Activated naive CD8-positive, alpha-beta T cell treated with anti-CD3 and anti-CD28 coated beads for 36 hours (primary cell): ENCODE data around the gene PRR12. TPM values are rescaled to one million over a fixed set of nuclear protein-coding genes. Genes with fewer than 3 reads are reported as not detected.

ENCODE experiments used
- DNase-seq: peaks from one replicate; pipeline ENCODE4 v3.0.0; 2021
- H3K27ac Mint-ChIP-seq: one replicate; pipeline ENCODE4 v1.8.0; 2022; ENCODE audit warnings: mild to moderate bottlenecking, moderate library complexity, mixed read lengths
- H3K27me3 Mint-ChIP-seq: one replicate; pipeline ENCODE4 v1.8.0; 2022; ENCODE audit warnings: mild to moderate bottlenecking, mixed read lengths
- H3K36me3 Mint-ChIP-seq: one replicate; pipeline ENCODE4 v1.8.0; 2021; ENCODE audit warnings: mild to moderate bottlenecking, mixed read lengths
- H3K4me1 Mint-ChIP-seq: one replicate; pipeline ENCODE4 v1.8.0; 2021; ENCODE audit warnings: mixed read lengths
- H3K4me3 Mint-ChIP-seq: one replicate; pipeline ENCODE4 v1.8.0; 2022; ENCODE audit warnings: mild to moderate bottlenecking, moderate library complexity, mixed read lengths
- H3K9me3 Mint-ChIP-seq: one replicate; pipeline ENCODE4 v1.8.0; 2022; ENCODE audit warnings: mixed read lengths
- total RNA-seq, 2 experiments: library from RNA; stranded (reverse); gene quantifications; one replicate each; pipeline ENCODE4 v1.2.3, GENCODE V29; 2021

PRR12 gene
- total RNA-seq, 2 experiments from 2014 or later, result 16.0 to 17.8 TPM

DNA sequence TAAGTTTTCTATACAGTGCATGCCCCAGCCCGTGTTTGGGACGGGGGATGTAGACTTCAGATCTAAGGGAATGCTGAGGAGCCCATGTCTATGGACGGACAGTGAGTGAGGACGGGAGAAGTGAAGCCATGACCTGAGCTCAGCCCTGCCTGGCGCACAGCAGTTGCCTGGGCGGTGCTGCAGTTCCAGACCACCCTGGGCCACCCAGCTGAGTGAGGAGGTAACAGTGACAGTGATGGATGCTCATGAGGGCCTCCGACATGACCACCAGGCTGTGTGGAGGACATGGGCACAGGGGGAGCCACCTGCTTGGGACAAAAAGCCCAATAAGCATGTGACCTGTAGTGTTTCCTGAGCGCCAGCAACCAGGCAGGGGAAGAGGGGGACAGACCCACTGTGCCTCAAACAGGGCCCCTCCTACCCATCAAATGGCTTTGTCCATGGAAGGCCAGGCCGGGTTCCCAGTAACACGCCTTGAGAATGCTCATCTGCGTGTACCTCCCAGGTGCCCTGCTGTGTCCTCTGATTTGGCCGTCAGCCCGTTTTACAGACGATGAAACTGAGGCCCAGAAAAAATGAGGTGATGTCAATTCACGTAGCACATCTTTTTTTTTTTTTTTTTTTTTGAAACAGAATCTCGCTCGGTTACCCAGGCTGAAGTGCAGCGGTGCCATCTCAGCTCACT, 33.2 kb upstream of the PRR12 start:
- H3K4me1 Mint-ChIP-seq, result peaks cover 79% of the 10 kb centered on the region
- H3K9me3 Mint-ChIP-seq, result peaks cover 4% of the 10 kb centered on the region
- DNase-seq, result no peak
- H3K4me3 Mint-ChIP-seq, result peak overlapping the region; percentile 74
- H3K27me3 Mint-ChIP-seq, result no peaks in the 10 kb centered on the region
- H3K36me3 Mint-ChIP-seq, result peaks cover 58% of the 10 kb centered on the region
- H3K27ac Mint-ChIP-seq, result peak overlapping the region; percentile 65

DNA sequence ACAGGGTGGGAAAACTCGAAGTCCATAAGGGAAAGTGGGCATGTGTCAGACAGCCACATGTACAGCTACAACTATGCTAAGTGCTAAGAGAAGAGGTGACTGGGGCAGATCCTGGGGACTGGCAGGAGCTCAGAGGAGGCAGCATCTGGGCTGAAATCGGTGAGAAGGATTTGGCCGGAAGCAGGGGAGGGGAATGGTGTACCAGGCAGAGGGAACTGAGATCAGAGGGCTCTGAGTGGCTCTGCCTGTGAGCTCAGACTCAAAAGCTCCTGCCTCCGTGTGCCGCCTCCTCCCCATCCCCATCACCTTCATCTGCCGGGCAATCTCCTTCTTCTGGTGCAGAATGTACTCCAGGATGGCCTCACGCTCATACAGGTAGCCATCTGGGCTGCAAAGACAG, 32.4 kb upstream of the PRR12 start:
- Mint-ChIP-seq H3K36me3 (peaks cover 59% of the 10 kb centered on the region), H3K4me1 (peaks cover 79% of the 10 kb centered on the region)

DNA sequence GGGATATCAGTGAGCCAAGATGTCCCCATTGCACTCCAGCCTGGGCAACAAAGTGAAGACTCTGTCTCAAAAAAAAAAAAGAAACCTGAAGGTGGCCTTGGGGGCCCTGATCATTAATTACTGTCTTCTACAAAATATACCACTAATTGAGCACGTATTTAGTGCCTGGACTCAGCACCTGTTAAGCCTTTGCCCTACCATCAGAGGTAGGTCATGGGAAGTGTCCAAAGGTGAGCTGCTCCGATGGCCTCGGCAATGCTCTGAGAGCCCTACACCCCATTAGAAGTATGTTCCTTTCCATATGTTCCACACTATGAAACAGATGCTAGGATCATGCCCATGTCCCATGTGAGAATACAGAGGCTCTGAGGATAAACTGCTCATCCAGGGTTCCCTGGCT, 31.5 kb upstream of the PRR12 start:
- Mint-ChIP-seq H3K27me3 (no peaks in the 10 kb centered on the region), H3K27ac (peak overlapping the region; percentile 93), H3K36me3 (peaks cover 59% of the 10 kb centered on the region), H3K9me3 (peaks cover 4% of the 10 kb centered on the region), H3K4me1 (peaks cover 76% of the 10 kb centered on the region), H3K4me3 (peak overlapping the region; percentile 79)
- DNase-seq, result no peak

More for the DNA sequence above, 32.4 kb upstream of the PRR12 start:
- peak; percentile 43 for DNase-seq
- no peaks in the 10 kb centered on the region for H3K27me3 Mint-ChIP-seq
- peaks cover 4% of the 10 kb centered on the region for H3K9me3 Mint-ChIP-seq
- H3K27ac Mint-ChIP-seq, result peak overlapping the region; percentile 93
- H3K4me3 Mint-ChIP-seq, result peak overlapping the region; percentile 79

DNA sequence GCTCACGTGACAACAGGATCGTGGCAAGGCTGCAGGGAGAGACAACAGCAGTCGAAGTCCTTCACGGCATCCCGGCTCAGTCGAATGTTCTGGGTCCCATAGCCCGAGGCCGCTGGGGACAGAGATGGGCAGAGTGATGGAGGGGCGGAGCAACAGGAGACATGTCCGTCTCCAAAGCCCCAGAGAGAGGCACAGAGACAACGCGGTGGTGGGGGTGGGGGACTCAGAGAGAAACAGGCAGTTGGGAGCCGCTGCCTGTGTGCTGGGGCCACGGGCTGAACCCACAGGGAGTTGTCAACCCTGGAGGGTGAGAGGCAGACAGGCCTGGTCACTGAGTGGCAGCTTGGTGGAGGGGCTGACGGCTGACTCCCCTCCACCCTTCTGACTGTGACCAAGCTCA, 31.1 kb upstream of the PRR12 start:
- Mint-ChIP-seq H3K9me3 (peaks cover 4% of the 10 kb centered on the region), H3K27ac (peak overlapping the region; percentile 93), H3K27me3 (no peaks in the 10 kb centered on the region), H3K4me3 (peak overlapping the region; percentile 79), H3K36me3 (peaks cover 59% of the 10 kb centered on the region), H3K4me1 (peaks cover 76% of the 10 kb centered on the region)
- DNase-seq, result peak; percentile 43

DNA sequence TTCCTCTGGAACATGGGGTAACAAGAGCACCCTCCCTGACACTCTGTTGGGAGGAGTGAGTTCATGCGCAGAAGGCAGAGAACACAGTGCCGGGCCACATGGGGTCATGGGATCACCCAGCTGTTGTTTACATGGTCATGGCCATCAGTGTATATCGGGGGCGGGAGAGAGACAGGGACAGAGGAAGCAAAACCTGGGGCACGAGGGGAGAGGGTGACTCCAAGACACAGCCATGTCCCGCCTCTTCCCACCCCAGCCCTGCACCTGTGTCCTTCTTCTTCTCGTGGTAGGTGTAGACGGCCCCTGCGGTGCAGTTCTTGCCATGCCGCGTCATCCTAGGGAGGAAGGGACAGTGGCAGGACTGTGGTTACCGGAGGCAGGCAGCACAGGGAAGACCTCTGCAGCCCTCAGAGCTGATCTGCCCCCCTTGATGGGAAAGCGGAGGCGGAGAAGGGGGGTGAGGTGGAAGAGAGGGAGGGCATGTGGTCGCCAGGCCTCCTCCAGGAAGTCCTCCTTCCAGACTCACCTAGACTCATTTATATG, 30.6 kb upstream of the PRR12 start:
- Mint-ChIP-seq H3K36me3 (peaks cover 59% of the 10 kb centered on the region), H3K4me1 (peaks cover 76% of the 10 kb centered on the region), H3K27ac (peak overlapping the region; percentile 93), H3K9me3 (peaks cover 6% of the 10 kb centered on the region), H3K4me3 (peak overlapping the region; percentile 79), H3K27me3 (no peaks in the 10 kb centered on the region)
- DNase-seq, result peak; percentile 44

DNA sequence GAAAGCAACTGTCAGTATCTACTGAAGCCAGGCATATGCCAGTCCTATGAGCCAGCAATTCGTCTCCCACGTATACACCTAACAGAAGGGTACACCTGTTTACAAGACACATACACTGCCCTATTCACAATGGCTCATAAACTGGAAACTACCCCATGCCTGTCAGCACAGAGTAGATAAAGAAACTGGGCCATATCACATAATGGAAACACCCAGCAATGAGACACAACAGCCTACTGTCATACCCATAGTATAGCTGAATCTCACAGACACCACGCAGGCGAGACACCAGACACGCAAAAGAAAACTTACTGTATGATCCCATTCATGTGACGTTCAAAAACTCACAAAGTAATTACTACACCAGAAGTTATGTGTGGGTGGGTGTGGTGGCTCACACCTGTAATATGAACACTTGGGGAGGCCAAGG, 26.4 kb upstream of the PRR12 start:
- no peaks in the 10 kb centered on the region for H3K27me3 Mint-ChIP-seq
- peaks cover 6% of the 10 kb centered on the region for H3K9me3 Mint-ChIP-seq
- peaks cover 38% of the 10 kb centered on the region for H3K36me3 Mint-ChIP-seq
- peak overlapping the region; percentile 22 for H3K4me3 Mint-ChIP-seq
- peak overlapping the region; percentile 87 for H3K27ac Mint-ChIP-seq
- peaks cover 76% of the 10 kb centered on the region for H3K4me1 Mint-ChIP-seq
- no peak for DNase-seq

DNA sequence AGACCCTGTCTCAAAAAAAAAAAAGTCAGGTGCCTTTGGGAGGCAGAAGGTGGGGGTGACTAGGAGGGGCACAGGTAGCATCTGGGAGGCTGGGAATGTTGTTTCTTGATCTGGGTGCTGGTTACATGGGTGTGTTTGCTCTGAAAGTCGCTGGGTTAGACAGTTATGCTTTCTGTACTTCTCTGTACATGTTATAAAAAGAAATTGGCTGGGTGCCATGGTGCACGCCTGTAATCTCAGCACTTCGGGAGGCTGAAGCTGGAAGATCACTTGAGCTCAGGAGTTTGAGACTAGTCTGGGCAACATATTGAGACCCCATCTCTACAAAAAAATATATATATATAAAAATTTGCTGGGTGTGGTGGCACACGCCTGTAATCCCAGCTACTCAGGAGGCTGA, 25.7 kb upstream of the PRR12 start:
- H3K27me3 Mint-ChIP-seq, result no peaks in the 10 kb centered on the region
- H3K4me1 Mint-ChIP-seq, result peaks cover 76% of the 10 kb centered on the region
- peaks cover 6% of the 10 kb centered on the region for H3K9me3 Mint-ChIP-seq
- peaks cover 34% of the 10 kb centered on the region for H3K36me3 Mint-ChIP-seq
- H3K27ac Mint-ChIP-seq, result peak overlapping the region; percentile 87
- no peak overlapping the region for H3K4me3 Mint-ChIP-seq
- DNase-seq, result no peak

DNA sequence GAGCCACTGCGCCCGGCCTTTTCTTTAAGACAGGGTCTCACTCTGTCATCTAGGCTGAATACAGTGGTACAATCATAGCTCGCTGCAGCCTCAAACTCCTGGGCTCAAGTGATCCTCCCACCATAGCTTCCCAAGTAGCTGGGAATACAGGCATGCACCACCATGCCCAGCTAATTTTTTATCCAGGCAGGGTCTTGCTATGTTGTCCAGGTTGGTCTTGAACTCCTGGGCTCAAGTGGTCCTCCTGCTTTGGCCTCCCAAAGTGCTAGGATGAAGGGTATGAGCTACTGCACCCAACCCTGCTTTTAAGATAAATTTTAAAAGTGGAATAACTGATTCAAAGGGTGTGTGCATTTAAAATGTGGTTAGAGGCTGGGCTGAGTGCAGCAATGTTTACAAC, 24.7 kb upstream of the PRR12 start:
- H3K36me3 Mint-ChIP-seq, result peaks cover 31% of the 10 kb centered on the region

DNA sequence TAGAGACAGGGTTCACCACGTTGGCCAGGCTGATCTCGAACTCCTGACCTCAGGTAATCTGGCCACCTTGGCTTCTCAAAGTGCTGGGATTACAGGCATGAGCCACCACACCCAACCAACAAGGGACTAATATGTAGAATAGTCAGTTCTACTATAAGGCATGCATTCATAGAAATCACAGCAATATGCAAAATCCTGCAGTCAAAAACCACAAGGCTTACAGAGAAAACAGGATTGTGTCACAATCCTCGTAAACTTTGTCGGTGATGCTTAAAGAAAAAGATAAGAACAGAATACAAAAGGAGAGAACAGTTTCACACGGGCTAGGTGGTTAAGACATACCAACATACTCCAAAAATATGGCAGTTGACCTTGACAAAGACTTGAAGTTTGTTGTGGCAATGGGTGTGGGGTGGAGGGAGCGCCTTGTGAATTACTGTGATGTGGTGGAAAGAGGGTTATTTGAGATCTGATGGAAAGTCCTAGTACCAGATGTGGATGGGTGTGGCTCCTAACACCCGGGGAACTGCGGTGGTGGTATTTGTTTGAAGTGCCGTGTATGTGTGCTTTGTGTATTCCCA, 23.0 kb upstream of the PRR12 start:
- Mint-ChIP-seq H3K36me3 (peaks cover 31% of the 10 kb centered on the region), H3K4me3 (no peak overlapping the region), H3K27ac (peak overlapping the region; percentile 73), H3K27me3 (no peaks in the 10 kb centered on the region), H3K4me1 (peaks cover 62% of the 10 kb centered on the region), H3K9me3 (peaks cover 6% of the 10 kb centered on the region)
- peak; percentile 72 for DNase-seq

More for the DNA sequence above, 24.7 kb upstream of the PRR12 start:
- Mint-ChIP-seq H3K27me3 (no peaks in the 10 kb centered on the region), H3K4me3 (no peak overlapping the region), H3K4me1 (peaks cover 72% of the 10 kb centered on the region), H3K9me3 (peaks cover 6% of the 10 kb centered on the region), H3K27ac (no peak overlapping the region)
- no peak for DNase-seq

DNA sequence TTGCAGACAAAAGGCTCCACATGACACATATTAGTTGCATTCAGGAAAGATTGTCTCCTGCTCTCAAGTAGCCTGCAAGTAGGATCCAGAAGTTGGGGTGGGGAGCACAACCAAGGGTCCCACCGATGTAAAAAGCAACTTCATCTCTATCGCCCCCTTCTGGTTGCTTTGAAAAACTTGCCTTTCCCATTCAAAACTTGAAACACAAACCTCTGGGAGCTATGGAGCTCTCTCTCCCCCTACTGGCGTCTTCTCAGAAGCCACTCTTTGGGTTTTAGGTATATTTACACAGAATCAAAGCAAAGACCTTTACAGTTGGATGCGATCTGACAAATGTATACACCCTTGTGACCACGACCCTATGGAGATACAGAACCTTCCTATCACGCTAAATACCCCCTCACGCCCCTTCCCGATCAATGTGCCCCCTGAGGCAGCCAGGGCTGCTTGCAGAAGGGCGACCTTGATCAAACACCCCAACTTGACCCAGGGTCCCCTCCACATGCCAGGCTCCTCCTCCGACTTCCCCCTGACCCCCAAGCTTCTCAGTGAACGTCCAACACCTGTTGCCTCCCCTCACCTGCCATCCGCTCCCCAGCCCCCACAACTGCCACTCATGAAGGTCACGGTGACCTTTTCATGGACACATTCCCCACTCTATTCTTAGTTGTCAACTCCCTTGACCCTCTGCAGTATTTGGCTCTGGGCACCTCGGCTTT, 20.7 kb upstream of the PRR12 start:
- Mint-ChIP-seq H3K4me1 (peaks cover 44% of the 10 kb centered on the region), H3K9me3 (peaks cover under 1% of the 10 kb centered on the region), H3K4me3 (no peak overlapping the region), H3K27me3 (no peaks in the 10 kb centered on the region), H3K36me3 (peaks cover 13% of the 10 kb centered on the region), H3K27ac (peak overlapping the region; percentile 72)
- DNase-seq, result peak; percentile 62

DNA sequence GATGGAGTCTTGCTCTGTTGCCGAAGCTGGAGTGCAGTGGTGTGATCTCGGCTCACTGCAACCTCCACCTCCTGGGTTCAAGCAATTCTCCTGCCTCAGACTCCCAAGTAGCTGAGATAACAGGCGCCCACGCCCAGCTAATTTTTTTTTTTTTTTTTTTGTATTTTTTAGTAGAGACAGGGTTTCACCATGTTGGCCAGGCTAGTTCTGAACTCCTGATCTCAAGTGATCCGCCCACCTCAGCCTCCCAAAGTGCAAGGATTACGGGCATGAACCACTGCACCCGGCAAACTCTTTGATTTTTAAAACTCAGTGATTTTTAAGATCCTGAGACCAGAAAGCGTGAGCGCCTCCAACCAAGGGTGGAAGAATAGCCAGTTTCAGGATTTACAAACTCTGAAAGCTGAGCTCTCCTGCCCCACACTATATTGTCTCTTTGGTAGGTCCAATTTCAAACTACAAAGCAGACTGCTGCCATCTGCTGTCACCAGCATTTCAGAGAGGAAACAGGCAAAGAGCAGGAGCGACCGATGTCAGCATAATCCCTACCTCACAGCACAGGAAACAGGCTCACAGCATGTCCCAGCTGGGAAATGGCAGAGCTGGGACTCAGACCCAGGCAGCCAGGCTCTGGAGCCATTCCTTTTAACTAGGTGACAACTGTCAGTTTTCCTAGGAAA, 19.8 kb upstream of the PRR12 start:
- Mint-ChIP-seq H3K27ac (no peak overlapping the region), H3K4me1 (peaks cover 39% of the 10 kb centered on the region), H3K9me3 (no peaks in the 10 kb centered on the region), H3K4me3 (no peak overlapping the region), H3K36me3 (peaks cover 7% of the 10 kb centered on the region), H3K27me3 (no peaks in the 10 kb centered on the region)
- no peak for DNase-seq

DNA sequence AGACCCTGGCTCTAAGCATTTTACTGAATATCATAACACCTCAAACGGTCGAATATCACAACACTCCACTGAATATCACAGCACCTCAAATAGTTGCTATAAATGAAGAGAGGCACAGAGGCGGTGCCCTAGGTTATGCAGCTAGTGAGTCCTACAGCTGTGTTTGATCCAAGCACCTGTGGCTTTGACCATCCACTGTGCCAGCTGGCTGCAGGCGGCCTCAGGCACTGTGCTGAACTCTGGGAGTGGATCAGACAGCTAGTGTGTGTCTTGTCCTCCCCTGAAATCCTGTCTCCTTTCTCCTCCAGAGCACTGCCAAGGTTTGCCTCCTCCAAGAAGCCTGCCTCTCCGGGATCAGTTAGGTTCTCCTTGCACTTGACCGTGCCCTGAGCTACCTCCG, 18.0 kb upstream of the PRR12 start:
- no peak for DNase-seq
- Mint-ChIP-seq H3K36me3 (peaks cover 4% of the 10 kb centered on the region), H3K4me1 (peaks cover 30% of the 10 kb centered on the region), H3K9me3 (no peaks in the 10 kb centered on the region), H3K4me3 (no peak overlapping the region), H3K27ac (no peak overlapping the region), H3K27me3 (no peaks in the 10 kb centered on the region)

DNA sequence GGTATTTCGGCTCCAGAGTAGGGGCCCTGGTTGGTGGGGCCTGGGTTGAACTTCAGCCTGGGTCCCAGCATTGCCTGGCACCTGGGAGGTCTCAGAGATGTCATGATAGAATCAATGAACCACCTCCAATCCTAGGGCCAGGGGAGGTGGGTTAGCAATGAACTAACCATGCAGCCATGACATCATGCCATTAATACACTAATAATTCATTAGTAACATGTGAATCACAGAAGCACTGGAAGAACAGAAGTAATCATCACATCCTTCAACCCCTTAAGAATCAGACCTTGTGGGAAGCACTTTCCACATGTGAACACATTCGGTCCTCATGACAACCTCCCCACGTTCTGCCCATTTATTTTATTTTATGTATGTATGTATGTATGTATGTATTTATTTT, 17.6 kb upstream of the PRR12 start:
- Mint-ChIP-seq H3K4me3 (no peak overlapping the region), H3K4me1 (peaks cover 28% of the 10 kb centered on the region), H3K36me3 (peaks cover 4% of the 10 kb centered on the region), H3K27me3 (no peaks in the 10 kb centered on the region), H3K27ac (no peak overlapping the region), H3K9me3 (no peaks in the 10 kb centered on the region)
- DNase-seq, result no peak

DNA sequence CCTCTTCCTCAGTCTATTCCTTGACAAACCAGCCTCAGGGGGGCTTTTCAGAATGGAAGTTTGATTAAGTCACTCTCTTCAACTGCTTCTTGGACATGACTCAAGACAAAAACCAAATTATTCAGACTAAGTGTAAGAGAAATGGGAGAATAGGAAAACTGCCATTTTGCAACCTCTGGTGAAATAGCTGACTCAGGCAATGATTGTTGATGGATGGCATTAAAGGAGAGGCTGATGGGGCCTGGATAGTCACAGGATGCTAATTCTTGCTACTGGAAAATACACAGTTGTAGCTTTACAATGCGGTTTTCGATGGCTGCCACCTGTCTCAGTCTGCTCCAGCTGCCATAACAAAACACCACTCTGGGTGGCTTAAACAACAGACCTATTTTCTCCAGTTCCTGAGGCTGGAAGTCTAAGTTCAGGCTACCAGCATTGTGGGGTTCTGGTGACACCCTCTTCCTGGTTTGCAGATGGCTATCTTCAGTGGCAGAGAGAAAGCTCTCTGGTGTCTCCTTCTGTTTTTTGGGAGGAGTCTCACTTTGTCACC, 16.7 kb upstream of the PRR12 start:
- H3K27ac Mint-ChIP-seq, result peak overlapping the region; percentile 20

More for the DNA sequence above, 16.7 kb upstream of the PRR12 start:
- no peaks in the 10 kb centered on the region for H3K27me3 Mint-ChIP-seq
- no peak for DNase-seq
- no peaks in the 10 kb centered on the region for H3K9me3 Mint-ChIP-seq
- no peak overlapping the region for H3K4me3 Mint-ChIP-seq
- H3K4me1 Mint-ChIP-seq, result peaks cover 30% of the 10 kb centered on the region
- H3K36me3 Mint-ChIP-seq, result peaks cover 2% of the 10 kb centered on the region
